Inferior parietal cortex (tissue), 1 donor: ENCODE results near the gene ARHGAP27.

Experiments
- DNase-seq: peaks from one replicate; pipeline ENCODE4 v3.0.0-alpha.2; 2016; ENCODE audit errors: extremely low spot score

Gene ARHGAP27

GRCh38 chr17:45431531-45432404 lies 902 bp downstream of the ARHGAP27 start:
- DNase-seq: no peak

- no peak for DNase-seq
Measured at GRCh38 chr17:45430738-45431530, 1.7 kb downstream of the ARHGAP27 start.

- no peak for DNase-seq
Measured at GRCh38 chr17:45430006-45430737, 2.5 kb downstream of the ARHGAP27 start.

DNA sequence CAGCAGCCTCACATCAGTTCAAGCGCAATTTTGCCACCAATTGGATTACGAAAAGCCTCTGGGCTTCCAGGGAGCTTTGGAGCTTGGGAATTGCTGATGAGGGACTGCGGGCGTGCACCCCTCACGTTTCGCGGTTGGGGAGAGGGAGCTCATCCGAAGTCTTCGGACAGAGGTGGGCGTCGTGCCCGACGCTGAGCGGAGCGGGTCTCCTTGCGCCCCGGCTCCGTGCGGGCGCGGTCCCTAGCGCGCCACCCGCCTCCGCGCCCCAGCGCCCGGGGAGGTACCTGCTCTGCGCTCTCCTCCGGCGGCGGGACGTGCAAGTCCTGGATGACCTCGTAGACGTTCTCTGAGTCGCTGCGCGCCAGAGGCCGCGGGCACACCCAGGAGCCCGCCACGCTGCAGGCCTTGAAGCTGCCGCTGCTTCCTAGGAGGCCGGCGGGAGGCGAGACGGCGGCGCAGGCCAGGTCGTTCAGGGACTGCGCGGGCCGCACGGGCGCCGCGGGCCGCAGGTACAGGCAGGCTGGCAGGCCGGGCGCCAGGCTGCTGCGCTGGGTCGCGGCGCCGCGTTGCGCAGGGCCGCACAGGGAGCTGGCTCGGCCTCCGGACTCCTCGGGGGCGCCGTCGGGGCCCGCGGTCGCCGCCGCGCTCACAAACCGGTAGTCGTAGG lies 3.2 kb downstream of the ARHGAP27 start:
- no peak for DNase-seq

DNA sequence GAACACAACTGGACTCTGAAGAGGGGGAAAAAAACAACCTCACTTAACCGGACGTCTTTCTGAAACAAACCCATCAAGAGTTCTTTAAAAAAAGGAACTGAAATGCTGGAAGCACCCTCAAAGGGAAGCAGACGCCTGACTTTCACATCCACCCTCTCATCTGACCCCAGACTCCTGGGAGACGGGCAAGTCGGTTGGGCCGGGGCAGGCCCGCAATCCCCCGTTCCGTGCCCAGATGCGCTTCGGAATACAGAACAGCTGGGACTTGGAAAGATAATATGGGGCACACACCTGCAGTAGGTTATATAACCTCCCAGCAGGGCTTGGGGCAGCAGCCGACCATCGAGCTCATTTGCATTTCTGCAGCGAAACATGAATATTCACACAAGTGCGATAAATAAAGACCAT lies 3.7 kb downstream of the ARHGAP27 start:
- peak; percentile 12 for DNase-seq

- DNase-seq: peak; percentile 76
Measured at GRCh38 chr17:45428050-45428617, 4.5 kb downstream of the ARHGAP27 start.

GRCh38 chr17:45427181-45427835 lies 5.4 kb downstream of the ARHGAP27 start:
- DNase-seq: no peak

- DNase-seq: no peak
Measured at GRCh38 chr17:45426561-45426960, 6.1 kb downstream of the ARHGAP27 start.

DNA sequence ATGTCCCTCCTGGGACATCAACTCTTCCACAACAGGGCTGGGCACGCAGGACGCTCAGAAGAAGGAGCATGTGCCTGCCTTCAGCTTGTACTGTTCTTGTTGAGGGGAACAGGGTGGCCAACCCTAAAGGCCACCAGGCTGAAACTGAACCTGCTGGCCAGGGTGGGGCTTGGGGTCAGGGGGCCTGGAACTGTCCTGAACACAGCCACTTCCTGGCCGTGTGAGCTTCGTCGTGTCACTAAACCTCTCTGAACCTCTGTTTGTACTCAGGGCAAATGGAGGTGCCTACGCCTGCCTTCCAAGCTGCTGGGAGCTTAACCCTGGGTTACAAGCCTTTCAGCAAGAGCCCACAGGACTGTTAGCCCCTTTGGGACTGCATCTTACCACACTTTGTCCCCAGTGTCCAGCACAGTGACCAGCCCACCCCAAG lies 6.7 kb downstream of the ARHGAP27 start:
- no peak for DNase-seq

DNA sequence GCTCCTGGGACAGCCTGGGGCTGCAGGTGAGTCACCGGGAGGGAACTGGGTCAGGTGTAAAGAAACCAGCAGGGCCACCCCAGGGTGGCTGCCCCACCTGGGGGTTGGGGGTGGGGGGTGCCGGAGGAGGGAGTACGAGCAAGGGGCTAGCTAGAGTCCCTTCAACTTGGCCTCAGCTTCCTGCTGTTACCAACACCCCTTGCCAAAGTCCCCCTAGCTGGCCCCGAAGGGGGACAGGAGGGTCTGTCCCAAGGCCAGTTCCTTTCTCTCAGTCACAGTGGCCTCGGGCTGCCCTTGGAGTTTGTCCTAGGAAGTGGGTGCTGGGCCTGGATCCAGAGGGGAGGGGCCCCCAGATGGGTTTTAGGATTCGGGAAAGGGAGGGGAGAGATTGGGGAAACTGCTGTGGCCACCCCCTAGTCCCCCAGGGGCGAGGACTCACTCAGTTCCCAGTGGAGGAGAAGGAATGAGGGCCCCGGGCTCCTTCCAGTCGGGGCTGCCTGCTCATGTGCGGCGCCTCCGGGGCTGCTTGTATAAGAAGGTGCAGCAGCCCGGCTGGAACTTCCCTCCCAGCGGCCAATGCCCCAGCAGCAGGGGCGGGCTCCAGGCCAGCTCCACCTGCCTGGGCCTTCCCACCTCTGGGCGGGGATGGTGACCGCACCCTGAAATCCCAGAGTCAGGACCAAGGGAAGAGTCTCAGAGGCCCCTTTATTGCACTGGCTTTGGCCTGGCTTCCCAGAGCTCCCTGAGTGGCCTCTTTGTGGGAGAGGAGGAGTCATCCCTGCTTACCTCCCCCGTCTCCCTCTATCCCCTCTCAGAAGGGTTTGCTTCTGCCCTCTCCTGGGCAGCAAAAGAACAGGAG lies 7.3 kb downstream of the ARHGAP27 start:
- DNase-seq: no peak

DNA sequence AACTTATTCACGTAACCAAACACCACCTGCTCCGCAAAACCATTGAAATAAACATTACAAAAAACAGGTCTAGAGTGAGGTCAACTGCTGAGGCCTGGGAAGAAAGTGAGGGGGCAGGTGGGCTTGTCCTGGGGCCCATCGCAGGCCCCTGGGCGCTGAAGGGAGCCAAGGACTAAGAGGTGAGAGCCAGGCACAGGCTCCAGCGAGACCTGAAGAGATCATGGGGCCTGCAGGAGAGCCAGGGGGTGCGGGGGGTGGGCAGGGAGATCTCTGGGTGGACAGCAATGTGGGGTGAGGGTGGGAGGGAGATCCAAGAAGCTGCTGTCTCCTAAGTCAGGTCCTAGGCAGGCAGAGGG lies 7.9 kb downstream of the ARHGAP27 start:
- no peak for DNase-seq

DNA sequence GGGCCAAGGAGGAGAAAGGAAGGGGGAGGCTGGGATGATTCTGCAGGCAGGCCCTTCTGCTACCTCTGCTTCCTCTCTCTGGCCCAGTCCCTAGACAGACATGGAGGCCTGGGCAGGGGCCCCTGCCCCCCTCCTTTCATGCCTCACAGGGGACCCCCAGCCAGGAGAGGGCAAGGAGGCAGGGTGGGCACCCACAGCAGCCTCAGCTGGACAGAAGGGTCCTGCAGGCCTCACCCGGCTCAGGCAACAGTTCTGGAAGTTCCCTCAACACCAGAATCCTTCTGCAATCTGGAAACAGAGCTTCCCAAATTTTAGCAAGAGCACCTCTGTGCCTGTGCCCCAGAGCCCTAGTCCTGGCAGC lies 8.7 kb downstream of the ARHGAP27 start:
- no peak for DNase-seq

DNA sequence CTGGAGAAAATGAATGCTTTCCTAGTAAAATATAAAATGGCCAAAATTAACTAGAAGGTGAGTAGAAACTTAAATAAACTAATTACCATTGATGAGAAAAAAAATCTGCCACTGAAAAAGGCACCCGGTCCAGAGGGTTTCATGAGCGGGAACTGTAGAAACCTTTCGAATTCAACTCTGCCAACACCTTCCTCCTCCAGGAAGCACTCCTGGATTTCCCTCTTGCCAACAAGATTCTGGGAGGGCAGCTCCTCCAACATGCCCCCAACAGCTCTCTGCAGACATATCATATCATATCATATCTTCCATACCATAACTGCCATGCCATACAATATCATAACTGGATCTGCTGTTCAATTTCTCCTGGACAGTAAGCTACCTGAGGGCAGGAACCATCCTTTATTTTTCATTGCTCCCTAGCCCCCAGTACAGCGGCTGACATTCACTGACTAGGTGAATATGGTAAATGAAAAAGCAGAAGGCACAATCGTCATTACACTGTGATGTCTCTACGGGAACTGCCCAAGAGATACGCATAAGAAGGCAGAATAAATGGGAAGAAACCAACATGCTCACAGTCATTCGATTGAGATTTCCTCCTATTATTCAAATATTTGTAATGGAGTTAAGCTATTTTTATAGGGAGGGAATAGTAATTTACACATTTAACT lies 9.2 kb downstream of the ARHGAP27 start:
- DNase-seq: no peak

DNA sequence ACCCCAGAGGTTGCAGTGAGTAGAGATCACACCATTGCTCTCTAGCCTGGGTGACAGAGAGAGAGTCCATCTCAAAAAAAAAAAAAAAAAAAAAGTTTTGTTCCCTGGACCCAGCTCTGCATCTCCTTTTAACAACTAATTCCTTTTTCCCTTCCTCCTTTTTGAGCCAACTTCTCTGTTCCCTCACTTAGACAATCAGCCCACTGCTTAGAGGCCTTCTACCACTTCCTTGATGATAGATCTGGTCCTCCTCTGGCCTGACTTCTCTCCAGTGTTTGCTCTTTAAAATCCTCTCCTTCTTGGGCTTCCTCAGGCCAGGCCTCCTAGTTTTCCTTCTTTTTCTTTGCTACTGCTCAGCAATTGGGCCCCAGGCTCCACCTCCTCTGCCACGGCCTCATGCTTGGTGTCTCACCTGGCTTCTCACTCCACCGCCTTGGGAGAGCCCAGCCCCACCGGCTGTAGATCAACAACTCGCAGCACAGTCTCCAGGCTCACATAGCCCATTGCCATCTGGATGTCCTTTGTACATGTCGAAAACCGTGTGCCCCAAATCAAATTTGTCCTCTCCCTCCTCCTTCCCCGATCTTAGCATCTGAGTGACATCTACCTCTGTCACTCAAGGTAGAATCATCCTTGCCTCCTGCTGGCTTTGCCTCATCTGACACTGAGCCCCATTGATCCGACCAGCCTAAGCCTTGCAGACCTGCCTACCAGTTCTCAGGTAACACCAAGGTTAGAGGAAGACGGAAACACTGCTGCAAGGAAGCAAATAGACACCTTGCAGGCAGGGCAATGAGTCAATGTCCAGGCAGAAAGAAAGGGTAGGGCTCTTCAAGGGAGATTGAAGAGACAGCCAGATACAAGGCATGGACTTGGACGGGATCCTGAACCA lies 17.4 kb downstream of the ARHGAP27 start:
- DNase-seq: no peak

GRCh38 chr17:45413498-45413923 lies 19.2 kb downstream of the ARHGAP27 start:
- DNase-seq: no peak

DNA sequence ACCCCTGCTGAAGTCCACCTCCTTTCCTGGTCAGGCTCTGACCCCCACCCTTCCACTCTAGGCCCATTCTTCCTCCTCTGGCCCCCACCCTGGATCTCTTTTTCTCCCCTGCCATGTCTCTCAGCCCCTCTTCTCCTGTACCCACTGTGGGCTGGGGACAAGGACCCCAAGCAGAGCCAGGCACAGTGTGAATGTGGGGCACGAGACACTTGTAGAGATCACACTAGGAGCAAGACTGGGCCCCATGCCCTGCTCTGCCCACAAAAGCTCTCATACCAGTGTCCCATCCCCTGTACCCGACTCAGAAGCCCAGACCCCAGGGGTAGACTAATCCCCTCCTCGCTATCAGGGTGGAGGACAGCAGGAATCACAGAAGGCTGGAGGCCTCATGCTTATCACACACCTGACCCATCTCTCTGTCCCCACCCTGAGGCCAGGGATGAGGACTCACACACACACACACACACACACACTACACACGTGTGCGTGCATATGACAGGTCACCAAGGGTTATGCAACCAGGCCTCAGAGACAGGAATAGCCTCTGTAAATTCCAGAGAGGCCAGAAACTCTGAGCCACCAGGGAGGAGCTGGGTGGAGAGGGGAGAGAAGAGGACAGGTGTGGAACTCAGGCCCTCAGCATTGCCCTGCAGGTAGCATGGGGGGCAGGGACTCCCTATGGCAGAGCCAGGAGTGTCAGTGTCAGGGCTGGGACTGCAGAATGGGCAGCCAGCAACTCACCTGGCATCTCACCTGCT lies 21.1 kb downstream of the ARHGAP27 start:
- no peak for DNase-seq
